ENCODE results near the gene DCAF8L2. TPM values are rescaled to one million over a fixed set of nuclear protein-coding genes. Genes with fewer than 3 reads are reported as not detected.
A peak's percentile ranks its signal among the peaks of the same experiment; 100 is the strongest.

Gene DCAF8L2
- total and polyA plus RNA-seq, 2 donors (not counting 1 experiment from before 2014, with no cell fraction given), result not detected

DNA sequence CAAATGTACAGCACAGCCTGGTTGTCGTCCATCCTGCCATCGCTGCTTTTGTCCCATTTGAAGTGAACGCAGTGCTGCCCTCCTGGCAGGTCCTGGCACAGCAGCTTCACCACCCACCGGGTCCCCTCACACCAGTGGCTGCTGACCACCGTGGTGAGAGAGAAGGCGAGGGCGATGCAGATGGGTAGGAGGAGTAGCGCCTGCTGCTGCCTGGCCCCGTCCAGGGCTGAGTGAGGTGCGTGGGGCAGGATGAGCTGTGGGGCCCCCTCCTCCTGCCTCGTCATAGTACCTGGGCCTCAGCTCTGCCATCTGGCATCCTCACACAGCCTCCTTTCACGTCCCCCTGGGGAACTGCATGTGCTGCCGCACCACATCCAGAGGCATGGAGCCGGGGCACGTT lies 1.8 kb downstream of the DCAF8L2 start:
- no peaks in the 10 kb centered on the region for H3K79me2 ChIP-seq (ENCODE audit: control insufficient read depth, insufficient read depth, low read length)
- no peak overlapping the region for H3K9ac ChIP-seq (ENCODE audit: insufficient read depth, low read length)
- H2AFZ ChIP-seq (ENCODE audit: low read length), result no peak overlapping the region
- H3K4me3 ChIP-seq (replicated peaks in 1 of 4; ENCODE audit: control extremely low read depth in 1 of 4, insufficient read depth in 1 of 4, low read depth in 3 of 4, low read length in 4 of 4), result no peak overlapping the region
- no peak overlapping the region for H3K4me2 ChIP-seq (ENCODE audit: extremely low read depth, insufficient read depth, low read length)
- TF ChIP-seq EZH2 (IDR thresholded peaks at IDR 0.05; ENCODE audit: low read length, missing control alignments), result no peak
- TF ChIP-seq, protein P1, sequence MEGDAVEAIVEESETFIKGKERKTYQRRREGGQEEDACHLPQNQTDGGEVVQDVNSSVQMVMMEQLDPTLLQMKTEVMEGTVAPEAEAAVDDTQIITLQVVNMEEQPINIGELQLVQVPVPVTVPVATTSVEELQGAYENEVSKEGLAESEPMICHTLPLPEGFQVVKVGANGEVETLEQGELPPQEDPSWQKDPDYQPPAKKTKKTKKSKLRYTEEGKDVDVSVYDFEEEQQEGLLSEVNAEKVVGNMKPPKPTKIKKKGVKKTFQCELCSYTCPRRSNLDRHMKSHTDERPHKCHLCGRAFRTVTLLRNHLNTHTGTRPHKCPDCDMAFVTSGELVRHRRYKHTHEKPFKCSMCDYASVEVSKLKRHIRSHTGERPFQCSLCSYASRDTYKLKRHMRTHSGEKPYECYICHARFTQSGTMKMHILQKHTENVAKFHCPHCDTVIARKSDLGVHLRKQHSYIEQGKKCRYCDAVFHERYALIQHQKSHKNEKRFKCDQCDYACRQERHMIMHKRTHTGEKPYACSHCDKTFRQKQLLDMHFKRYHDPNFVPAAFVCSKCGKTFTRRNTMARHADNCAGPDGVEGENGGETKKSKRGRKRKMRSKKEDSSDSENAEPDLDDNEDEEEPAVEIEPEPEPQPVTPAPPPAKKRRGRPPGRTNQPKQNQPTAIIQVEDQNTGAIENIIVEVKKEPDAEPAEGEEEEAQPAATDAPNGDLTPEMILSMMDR (conservative IDR thresholded peaks at IDR 0.05 in 1 of 2, IDR thresholded peaks at IDR 0.05 in 1 of 2; ENCODE audit: low read depth in 1 of 2, low read length in 2 of 2), result no peak
- no peak for DNase-seq (ENCODE audit: low read depth in 2 of 2)
- no peaks in the 10 kb centered on the region for H4K20me1 ChIP-seq (ENCODE audit: control insufficient read depth, extremely low read depth, insufficient read depth, low read length)
- no peaks in the 10 kb centered on the region for H3K9me3 ChIP-seq (ENCODE audit: control insufficient read depth, insufficient read depth, low read depth, low read length)
- no peaks in the 10 kb centered on the region for H3K27me3 ChIP-seq (ENCODE audit: control insufficient read depth, insufficient read depth, low read length)
- H3K36me3 ChIP-seq (ENCODE audit: control insufficient read depth, insufficient read depth, low read length), result no peaks in the 10 kb centered on the region
- no peaks in the 10 kb centered on the region for H3K4me1 ChIP-seq (ENCODE audit: control insufficient read depth, extremely low read depth, insufficient read depth, low read length)
- no peak overlapping the region for H3K27ac ChIP-seq (ENCODE audit: insufficient read depth, low read length)

DNA sequence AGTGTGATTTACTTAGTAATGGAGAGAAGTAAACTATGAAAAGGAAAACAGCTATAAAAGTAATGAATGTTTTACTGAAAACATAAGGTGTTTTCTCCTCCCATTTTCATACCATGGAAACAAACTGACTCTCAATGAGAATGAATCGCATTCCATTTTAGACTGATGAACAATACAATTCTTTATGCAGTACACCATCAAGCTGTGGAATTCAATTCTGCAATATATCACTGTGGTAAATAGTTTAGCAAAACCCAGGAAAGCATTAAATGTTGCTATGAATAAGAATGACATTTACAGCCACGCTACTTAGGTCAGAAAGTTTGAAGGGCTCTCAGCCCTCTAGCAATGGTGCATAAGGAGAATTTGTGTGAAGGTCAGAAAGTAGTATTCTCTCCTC lies 7.4 kb downstream of the DCAF8L2 start:
- H4K20me1 ChIP-seq (ENCODE audit: control insufficient read depth, extremely low read depth, insufficient read depth, low read length), result no peaks in the 10 kb centered on the region
- TF ChIP-seq, protein P1 (conservative IDR thresholded peaks at IDR 0.05 in 1 of 2, IDR thresholded peaks at IDR 0.05 in 1 of 2; ENCODE audit: low read depth in 1 of 2, low read length in 2 of 2), result no peak
- TF ChIP-seq EZH2 (IDR thresholded peaks at IDR 0.05; ENCODE audit: low read length, missing control alignments), result no peak
- no peak overlapping the region for H3K4me3 ChIP-seq (replicated peaks in 1 of 4; ENCODE audit: control extremely low read depth in 1 of 4, insufficient read depth in 1 of 4, low read depth in 3 of 4, low read length in 4 of 4)
- H3K27ac ChIP-seq (ENCODE audit: insufficient read depth, low read length), result no peak overlapping the region
- H3K4me2 ChIP-seq (ENCODE audit: extremely low read depth, insufficient read depth, low read length), result no peak overlapping the region
- H3K4me1 ChIP-seq (ENCODE audit: control insufficient read depth, extremely low read depth, insufficient read depth, low read length), result no peaks in the 10 kb centered on the region
- no peaks in the 10 kb centered on the region for H3K79me2 ChIP-seq (ENCODE audit: control insufficient read depth, insufficient read depth, low read length)
- H3K27me3 ChIP-seq (ENCODE audit: control insufficient read depth, insufficient read depth, low read length), result no peaks in the 10 kb centered on the region
- H3K9ac ChIP-seq (ENCODE audit: insufficient read depth, low read length), result no peak overlapping the region
- peak in 1 of 2 donors; percentile 33 for DNase-seq (ENCODE audit: low read depth in 2 of 2)
- H3K9me3 ChIP-seq (ENCODE audit: control insufficient read depth, insufficient read depth, low read depth, low read length), result no peaks in the 10 kb centered on the region
- H3K36me3 ChIP-seq (ENCODE audit: control insufficient read depth, insufficient read depth, low read length), result no peaks in the 10 kb centered on the region
- H2AFZ ChIP-seq (ENCODE audit: low read length), result no peak overlapping the region

DNA sequence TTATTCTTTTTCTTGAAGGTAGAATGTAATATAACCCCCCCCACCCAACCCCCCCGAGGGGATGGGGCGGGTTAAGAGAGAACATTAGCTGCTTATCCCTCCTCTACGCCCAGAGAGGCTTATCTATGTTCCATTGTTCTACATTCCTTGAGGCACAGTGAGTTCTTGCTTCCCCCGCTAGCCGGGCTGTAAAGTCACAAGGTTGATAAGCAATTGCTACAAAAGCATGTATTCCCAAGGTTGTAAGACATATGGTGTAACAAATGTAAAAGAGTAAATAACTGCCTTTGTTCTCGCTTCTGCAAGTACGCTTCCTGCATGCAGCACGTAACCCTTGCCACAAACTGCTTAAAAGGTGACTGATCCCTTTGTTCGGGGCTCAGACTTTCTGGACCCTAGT lies 8.2 kb downstream of the DCAF8L2 start:
- Histone ChIP-seq H3K36me3 (ENCODE audit: control insufficient read depth, insufficient read depth, low read length) (no peaks in the 10 kb centered on the region), H4K20me1 (ENCODE audit: control insufficient read depth, extremely low read depth, insufficient read depth, low read length) (no peaks in the 10 kb centered on the region), H3K27ac (ENCODE audit: insufficient read depth, low read length) (no peak overlapping the region), H3K9me3 (ENCODE audit: control insufficient read depth, insufficient read depth, low read depth, low read length) (no peaks in the 10 kb centered on the region), H3K27me3 (ENCODE audit: control insufficient read depth, insufficient read depth, low read length) (no peaks in the 10 kb centered on the region), H2AFZ (ENCODE audit: low read length) (no peak overlapping the region), H3K4me2 (ENCODE audit: extremely low read depth, insufficient read depth, low read length) (no peak overlapping the region), H3K4me3 (replicated peaks in 1 of 4; ENCODE audit: control extremely low read depth in 1 of 4, insufficient read depth in 1 of 4, low read depth in 3 of 4, low read length in 4 of 4) (no peak overlapping the region), H3K4me1 (ENCODE audit: control insufficient read depth, extremely low read depth, insufficient read depth, low read length) (no peaks in the 10 kb centered on the region), H3K79me2 (ENCODE audit: control insufficient read depth, insufficient read depth, low read length) (no peaks in the 10 kb centered on the region), H3K9ac (ENCODE audit: insufficient read depth, low read length) (no peak overlapping the region)
- TF ChIP-seq, protein P1 (conservative IDR thresholded peaks at IDR 0.05 in 1 of 2, IDR thresholded peaks at IDR 0.05 in 1 of 2; ENCODE audit: low read depth in 1 of 2, low read length in 2 of 2), result no peak
- TF ChIP-seq EZH2 (IDR thresholded peaks at IDR 0.05; ENCODE audit: low read length, missing control alignments), result no peak
- peak in 1 of 2 donors; percentile 25 for DNase-seq (ENCODE audit: low read depth in 2 of 2)

Measured in fibroblast of lung (primary cell).